LoVo (cell line): ENCODE results near the gene ITPKB.
"Not testable (repeated sequence)": the region's sequence is repeated elsewhere in the genome, so short reads cannot be mapped to it uniquely, and the experiment has no call there.

ENCODE experiments used
- DNase-seq: peaks from one replicate; pipeline ENCODE4 v3.0.0-alpha.2; 2016; ENCODE audit warnings: low spot score

The ITPKB gene

DNA sequence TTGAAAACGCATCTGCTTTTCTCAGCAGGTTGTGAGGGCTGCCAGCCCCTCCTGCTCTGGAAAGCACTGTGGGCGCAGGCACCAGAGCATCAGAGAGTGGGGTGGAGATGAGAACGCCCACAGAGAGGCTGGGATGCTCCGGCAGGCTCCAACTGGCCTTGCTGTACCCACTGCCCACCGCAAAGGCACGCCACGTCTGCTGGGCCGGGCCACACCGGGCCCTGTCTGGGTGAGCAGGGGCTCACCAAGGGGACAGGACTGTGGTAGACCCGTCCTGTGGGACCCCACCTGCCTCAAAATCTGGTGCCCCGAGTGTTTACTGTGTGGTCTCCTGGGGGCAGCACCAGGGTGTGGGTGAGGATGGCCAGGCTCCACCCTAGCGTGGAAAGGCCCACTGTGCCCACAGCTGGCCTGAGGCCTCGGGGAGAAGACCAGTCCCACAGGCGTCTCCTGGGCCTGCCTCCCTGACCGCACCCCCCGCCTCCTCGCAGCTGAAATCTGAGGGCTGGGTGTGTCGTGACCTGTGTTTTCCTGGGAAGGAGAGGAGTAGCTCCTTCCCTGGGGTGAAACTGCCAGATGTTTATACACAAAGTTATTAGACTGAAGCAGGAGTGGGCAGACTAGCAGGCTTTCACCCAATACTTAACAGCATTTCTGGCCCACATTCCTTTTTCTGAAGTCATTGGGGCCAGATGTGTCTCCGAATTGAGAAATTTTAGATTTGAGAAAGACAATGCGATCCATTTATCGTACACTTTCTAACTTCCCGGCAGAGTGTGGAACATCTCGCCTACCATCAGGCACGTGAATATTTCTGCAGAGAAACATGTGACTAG lies 136.7 kb downstream of the ITPKB start:
- no peak for DNase-seq

DNA sequence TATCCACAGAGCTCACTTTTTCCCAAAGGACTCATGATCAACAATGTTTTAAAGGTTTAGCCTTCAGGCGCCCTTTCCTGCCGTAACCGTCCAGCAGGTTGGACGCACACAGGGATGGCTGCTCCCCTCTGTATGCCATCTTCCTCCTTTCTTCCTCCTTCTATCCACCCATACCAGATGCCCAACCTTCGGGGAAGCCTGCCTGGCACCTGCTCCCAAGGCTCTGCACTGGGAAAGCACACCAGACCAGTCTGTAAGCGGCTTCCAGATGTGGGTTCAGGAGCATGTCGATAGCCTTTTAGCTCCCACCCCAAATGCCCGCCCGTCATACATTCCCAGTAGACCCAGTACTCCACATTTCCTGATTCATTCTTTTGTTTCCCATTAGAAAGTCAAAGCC lies 137.6 kb downstream of the ITPKB start:
- no peak for DNase-seq

DNA sequence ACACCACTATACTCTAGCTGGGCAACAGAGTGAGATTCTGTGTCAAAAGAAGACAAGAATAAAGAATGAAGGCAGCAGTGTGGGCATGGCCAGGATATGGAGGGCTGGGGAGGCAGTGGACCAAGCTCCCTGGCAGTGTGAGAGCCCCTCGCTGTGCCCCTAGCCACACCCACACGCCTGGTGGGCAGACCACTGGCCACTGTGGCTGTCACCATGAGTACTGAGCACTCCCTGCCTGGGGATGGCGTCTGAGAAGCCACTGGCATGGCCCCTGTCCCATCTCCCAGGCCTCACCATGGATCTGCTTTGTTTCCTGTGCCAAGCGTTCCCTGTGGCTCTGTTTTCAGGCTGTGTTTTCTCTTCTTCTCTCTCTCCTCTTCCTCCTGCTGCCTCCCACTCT lies 138.8 kb downstream of the ITPKB start:
- no peak for DNase-seq

DNA sequence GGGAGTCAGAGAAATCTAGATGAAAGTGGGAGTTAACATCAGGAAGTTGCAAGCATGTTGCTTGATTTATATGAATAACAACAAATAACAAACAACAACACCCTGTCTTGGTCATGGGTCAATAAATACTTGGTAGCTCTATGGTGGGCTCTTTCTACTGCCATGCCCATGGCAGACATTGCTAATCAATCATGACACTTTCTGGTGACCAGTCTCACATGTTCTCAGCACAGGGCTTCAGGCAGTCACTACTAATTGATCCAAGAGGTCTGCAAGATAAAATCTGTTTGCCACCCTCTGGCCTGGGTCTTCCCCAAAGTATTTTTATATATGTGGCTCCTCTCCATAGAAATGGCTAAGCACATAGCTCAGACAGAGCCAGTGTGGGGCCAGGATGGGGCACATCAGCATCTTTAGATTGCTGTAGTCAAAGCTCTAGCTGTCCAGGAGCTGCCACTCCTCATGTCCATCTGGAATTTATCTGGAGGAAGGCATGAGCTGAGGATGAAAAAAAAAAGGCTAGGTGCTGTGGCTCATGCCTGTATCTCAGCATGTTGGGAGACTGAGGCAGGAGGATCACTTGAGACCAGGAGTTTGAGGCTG lies 139.3 kb downstream of the ITPKB start:
- DNase-seq = no peak

DNA sequence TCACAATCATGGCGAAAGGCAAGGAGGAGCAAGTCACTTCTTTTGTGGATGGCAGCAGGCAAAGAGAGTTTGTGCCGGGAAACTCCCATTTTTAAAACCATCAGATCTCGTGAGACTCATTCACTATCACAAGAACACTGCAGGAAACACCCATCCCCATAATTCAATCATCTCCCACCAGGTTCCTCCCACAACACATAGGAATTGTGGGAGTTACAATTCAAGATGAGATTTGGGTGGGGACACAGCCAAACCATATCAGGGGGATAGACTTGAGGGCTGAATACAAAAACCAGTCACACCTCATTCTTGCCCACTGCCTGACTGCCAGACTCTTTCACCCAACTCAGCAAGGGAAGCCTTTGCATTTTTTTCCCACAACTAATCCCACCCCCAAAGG lies 140.1 kb downstream of the ITPKB start:
- DNase-seq = not testable (repeated sequence)

DNA sequence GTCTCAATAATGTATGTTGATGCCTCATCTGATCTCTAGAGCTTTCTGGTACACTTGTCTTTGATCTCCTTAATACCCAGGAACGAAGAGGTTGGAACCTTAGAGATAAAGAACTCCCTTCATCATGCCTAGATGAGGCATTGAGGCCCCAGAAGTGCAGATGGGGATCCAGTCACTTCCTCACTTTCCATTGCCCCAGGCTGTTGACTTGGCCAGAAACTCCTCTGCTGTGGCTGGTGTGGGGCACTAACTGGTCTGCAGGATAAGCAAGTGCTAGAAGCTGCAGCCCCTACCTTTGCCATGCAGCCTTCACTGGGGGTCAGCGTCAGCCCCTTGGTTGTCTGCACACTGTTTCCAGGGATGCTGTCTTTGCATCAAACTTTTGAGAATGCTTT lies 140.6 kb downstream of the ITPKB start:
- DNase-seq = no peak

DNA sequence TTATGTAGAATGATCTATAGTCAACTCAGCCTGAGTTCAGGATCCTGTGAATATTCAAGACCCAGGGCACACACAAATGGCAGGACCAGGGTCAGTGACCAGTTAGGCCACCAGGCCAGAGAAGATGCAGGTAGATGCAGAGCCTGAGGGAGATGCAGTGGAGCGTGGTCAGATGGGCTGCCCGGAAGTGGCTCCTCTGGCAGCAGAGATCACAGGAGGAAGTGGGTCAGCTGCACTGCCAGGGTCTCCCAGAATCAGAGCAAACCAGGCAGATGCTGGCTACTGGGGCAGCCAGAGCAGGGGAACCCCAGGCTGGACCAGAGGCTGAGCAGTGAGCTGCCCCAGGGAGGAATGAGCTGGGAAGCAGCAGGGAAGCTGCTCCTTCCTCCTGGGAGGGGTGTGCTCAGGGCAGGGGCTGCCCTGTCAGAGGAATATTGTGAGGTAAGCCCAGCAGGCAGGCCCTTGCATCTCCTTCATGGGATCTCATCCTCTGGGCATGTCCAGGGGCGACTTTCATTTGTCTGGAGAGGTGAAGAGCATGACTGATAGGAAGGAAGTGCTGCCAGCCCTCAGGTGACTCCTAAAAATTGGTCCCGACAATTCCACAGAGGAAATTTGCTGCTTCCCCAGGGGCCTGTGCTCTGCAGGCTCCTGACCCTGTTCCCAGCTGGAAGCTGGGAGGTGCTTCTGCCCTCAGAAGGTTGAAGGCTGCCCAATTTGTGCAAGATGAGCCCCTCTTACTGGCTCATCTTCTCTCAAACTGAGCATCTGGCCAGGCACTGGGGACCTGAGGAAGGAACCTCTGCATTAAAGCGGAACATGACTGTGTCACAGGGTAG lies 141.2 kb downstream of the ITPKB start:
- no peak for DNase-seq

DNA sequence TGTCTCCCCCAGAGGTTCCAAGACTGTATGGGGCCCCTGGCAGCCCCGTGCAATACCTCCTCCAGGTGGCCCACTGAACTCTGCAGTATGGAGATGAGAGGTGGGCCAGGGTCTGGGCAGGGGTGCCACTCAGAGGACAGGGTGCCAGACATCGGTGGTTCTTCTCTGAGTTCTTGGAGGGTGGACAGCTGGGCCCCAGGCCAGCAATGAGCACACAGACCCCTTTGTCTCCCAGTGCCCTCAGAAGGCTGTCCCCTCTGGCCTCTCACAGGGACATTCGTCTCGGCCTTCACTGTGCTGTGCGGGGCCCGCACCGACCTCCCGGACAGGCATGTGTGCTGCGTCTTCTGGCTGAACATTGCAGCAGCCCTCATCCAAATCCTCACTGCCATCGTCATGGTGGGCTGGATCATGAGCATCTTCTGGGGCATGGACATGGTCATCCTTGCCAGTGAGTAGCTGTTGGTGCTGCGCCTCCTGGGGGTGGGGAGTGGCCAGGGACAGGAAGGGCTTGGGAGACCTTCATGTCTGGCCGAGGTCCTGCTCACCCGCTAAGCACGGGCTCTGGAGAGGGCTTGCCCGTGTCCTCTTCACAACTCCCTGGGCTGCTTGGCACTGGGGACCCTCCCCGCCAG lies 142.4 kb downstream of the ITPKB start:
- no peak for DNase-seq

DNA sequence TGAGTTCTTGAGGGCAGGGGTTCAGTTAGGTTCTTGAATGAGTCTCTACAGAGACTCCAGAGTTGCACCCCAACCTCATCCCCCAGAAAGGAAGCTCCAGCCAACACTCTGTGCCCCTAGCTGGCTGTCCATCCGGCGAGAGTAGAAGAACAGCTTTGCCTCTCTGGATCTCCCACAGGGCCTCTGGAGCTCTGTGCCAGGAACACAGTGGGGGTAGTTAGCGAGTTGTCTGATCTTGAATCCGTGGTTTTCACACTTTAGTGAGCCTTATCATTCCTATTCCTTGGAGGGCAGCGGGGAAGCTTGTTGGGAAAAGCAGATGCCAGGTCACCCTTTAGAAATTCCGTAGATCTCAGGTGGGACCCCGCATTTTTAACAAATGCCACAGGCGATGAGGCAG lies 145.5 kb downstream of the ITPKB start:
- no peak for DNase-seq

DNA sequence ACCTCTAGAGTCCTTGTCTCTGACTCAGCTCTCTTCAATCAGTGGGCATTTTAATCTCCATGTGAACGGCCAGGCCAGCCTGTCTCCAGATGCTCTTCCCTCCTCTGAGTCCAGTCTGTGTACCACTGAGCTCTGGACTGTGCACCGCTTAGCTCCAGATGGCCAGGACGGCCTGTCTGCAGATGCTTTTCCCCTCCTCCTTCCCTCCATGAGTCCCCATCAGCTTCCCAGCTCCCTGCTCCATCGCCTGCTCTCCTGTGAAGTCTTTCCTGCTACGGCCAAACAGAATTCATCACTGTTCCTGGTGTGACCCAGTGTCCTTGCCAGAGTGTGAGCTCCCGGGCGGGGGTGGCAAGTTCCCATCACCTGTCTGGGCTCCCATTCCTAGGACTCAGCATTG lies 148.5 kb downstream of the ITPKB start:
- DNase-seq = no peak

DNA sequence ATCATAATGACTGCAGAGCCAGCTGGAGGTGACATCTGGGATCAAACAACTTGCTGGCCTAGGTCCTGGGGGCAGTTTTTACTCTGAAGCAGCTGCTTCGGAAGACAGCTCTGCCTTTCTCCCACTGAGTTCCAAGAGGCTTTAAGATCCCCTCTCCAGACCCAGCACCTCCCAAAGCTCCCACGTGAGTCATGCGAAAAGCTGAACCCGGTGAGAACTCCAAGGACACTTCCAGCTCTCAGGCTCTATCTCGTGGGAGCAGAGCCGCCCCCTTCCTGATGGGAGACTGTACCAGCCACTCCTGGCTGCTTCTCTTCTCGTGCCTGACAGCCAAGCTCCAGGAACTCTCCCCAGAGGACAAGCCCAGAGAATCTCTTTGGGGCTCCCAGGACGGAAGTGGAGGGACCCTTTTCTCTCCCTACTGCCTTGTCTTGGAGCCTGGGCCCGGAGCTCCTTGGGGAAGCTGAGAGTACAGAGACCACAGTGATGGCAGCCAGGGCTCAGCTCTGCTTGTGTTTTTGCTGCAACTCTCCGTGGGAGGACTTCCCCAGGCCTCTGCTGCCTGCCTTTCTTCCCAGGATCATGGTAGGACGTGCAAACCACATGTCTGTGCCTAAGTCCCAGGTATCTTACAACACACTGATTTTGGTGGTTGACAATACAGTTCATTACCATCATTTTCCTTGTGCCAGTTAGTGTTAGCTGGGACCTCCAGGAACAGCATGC lies 149.9 kb downstream of the ITPKB start:
- no peak for DNase-seq

DNA sequence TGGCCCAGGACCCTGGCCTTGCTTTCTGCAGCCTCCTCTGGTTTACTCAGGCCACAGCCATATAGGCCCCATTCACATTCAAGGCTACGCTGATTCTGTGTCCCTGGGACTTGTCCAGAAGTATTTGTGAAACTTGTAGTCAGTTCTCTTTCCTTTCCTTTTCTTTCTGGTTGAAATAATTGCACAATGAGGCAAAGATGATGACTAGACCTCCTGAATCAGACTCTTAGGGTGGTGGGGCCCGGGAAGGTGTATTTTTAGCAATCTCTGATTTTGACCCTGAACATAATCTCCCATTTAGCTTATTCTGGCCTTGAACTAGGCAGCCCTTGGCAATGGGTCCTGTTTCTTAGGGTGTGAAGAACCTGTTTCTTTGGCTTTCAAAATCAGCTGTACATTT lies 150.6 kb downstream of the ITPKB start:
- DNase-seq = no peak

DNA sequence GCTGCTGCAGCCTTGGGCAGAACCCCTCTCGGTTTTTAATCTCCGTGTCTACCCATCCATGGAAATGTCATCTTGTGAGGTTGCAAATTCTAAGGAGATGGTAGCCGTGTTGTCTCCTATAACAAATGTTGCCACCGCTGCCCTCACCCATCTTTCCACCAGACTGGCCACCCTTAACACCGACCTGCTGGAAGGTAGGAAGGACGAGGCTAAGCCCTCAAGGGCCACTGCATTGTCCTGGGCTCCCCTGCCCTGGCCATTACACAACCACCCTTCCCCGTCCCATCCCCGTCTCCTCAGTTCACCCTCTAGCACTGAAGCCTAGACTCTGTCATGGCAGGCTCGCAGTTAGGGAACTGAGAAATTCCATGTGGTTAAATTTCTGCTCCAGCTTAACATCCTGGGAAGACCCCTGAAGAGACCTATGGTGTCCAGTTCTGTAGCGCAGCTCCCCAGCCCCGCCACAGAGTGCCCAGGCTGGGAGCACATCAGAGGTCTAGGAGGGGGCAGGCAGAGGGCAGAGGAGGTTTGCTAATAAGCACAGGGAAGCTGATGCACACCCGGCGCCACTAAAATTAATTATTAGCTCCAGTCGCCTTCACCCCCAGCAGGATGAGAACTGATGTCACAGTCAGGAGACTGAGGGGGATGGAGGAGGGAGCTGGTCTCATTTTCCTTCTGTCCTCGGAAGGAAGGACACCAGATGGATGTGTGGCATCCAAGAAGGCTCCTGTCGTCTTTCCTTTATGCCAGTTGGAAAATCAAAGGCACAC lies 152.2 kb downstream of the ITPKB start:
- DNase-seq = no peak

DNA sequence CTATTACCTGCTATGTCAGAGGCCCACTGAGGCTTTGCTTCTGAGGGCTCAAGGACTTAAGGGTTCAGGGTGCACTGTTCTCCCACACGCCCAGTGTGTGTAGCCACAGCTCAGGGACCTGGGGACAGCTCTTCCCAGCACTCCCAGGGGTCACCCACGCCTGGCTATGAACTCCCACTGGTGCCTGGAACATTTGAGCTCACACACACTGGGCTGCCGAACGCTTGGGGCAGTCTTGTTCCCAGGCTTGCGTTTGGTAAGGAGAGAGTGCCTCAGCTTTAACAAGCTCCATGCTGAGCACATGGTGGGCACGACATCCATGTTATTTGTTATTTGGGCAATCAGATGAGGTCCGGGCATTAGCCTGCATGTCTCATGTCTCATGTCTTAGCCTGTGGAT lies 153.0 kb downstream of the ITPKB start:
- DNase-seq = no peak

DNA sequence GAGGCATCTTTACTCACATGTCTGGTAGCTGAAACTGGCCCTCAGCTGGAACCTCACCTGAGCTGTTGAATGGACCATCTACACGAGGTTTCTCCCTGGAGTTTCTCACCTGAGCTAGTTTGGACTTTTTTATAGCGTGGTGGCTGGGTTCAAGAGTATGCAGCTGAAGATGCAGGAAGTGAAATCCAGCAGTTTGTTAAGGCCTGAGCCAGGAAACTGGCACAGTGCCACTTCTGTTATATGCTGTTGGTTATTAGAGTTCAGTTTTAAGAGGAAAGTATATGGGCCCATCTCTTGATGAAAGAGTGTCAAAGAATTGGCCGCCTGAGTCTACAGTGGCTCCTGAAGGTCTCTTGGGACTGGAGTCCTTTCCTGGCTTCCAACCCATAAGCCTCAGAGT lies 154.9 kb downstream of the ITPKB start:
- DNase-seq = no peak

DNA sequence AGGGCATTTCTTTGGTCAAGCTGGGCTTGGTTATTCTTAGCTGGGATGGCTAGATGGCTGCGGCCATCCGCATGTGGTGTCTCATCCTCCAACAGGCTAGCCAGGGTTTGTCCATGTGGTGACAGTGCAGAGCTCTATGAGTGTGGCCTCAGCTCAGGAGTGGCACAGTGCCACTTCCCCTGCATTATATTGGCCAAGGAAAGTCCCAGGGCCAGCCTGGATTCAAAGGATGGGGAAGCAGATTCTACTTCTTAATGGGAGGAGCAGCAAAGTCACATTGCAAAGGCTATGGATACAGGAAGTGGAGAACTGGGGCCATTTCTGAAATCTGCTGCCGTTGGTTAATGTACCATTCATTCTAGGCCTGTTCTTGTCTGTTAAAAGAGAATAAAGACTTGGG lies 156.1 kb downstream of the ITPKB start:
- no peak for DNase-seq
